ENCODE data around the gene NBEAL2. TPM values are rescaled to one million over a fixed set of nuclear protein-coding genes. Genes with fewer than 3 reads are reported as not detected.

NBEAL2 gene
- total and polyA plus RNA-seq, 7 donors: 5.4 to 13.0 (median 7.4) TPM

DNA sequence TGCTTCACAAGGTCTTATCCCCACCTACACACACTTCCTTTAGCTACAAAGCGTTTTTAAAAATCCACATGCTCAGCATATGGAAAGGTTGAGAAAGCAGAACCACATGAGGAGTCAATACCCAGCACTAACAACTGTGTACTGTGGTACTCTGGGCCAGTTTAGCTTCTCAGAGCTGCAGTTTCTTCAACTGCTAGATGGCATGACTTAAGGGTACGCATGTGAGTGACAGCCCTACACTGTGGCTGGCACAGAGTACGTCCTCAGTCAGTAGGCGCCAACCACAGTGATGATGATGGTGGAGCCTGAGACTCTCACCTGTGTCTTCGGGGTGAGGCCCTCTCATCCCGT lies 20.3 kb upstream of the NBEAL2 start:
- H3K4me1 ChIP-seq: peaks cover 63% of the 10 kb centered on the region
- no peaks in the 10 kb centered on the region for H3K27me3 ChIP-seq (ENCODE audit: insufficient read depth in 3 of 3, low read length in 2 of 3)
- intact Hi-C loops (cut with DNase I): no loop called here
- WGBS, 3 donors: 54 to 78% (median 60%) methylated on average over 6 of the region's 6 CpGs
- DNase-seq (no peak), ATAC-seq (peak in 3 of 4 donors; percentile 19 to 46 (median 40))
- H3K4me3 ChIP-seq: no peak overlapping the region
- H3K36me3 ChIP-seq (ENCODE audit: insufficient read depth in 1 of 2, low read depth in 1 of 2): no peaks in the 10 kb centered on the region
- TF ChIP-seq, protein P1, sequence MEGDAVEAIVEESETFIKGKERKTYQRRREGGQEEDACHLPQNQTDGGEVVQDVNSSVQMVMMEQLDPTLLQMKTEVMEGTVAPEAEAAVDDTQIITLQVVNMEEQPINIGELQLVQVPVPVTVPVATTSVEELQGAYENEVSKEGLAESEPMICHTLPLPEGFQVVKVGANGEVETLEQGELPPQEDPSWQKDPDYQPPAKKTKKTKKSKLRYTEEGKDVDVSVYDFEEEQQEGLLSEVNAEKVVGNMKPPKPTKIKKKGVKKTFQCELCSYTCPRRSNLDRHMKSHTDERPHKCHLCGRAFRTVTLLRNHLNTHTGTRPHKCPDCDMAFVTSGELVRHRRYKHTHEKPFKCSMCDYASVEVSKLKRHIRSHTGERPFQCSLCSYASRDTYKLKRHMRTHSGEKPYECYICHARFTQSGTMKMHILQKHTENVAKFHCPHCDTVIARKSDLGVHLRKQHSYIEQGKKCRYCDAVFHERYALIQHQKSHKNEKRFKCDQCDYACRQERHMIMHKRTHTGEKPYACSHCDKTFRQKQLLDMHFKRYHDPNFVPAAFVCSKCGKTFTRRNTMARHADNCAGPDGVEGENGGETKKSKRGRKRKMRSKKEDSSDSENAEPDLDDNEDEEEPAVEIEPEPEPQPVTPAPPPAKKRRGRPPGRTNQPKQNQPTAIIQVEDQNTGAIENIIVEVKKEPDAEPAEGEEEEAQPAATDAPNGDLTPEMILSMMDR (IDR thresholded peaks at IDR 0.05): no peak
- H3K27ac ChIP-seq: peak overlapping the region; percentile 78
- no peaks in the 10 kb centered on the region for H3K9me3 ChIP-seq

- ATAC-seq (peak; percentile 80 to 88 (median 85)), DNase-seq (no peak)
- 28 to 39% (median 29%) methylated on average over 4 of the region's 4 CpGs for WGBS, 3 donors
- H3K4me3 ChIP-seq: peak overlapping the region; percentile 16
- intact Hi-C loops (cut with DNase I): no loop called here
- H3K9me3 ChIP-seq: no peaks in the 10 kb centered on the region
- peak overlapping the region; percentile 78 for H3K27ac ChIP-seq
- no peaks in the 10 kb centered on the region for H3K27me3 ChIP-seq (ENCODE audit: insufficient read depth in 3 of 3, low read length in 2 of 3)
- TF ChIP-seq, protein P1 (IDR thresholded peaks at IDR 0.05): no peak
- H3K4me1 ChIP-seq: peaks cover 56% of the 10 kb centered on the region
- H3K36me3 ChIP-seq (ENCODE audit: insufficient read depth in 1 of 2, low read depth in 1 of 2): no peaks in the 10 kb centered on the region
These were observed 19.3 kb upstream of the NBEAL2 start for GRCh38 chr3:46960081-46960701.

DNA sequence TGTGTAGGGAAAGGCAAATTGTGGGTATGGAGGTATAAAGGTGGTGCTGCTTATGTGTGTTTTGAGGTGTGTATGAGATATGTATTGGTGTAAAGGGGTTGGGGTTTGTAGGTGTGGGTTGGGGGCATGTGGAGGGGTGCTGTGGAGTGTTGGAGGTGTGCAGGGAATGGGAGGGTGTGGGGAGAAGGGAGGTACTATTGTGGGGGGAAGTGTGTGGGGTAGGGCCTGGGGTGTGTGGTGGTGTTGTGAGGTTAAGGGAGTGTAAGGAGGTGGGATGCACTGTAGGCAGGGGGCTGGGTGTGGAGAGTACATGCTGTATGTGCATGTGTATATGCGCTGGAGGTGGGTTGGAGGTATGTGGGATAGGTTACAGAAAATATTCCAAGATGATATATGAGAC lies 18.6 kb upstream of the NBEAL2 start:
- H3K4me1 ChIP-seq: peaks cover 56% of the 10 kb centered on the region
- peak overlapping the region; percentile 78 for H3K27ac ChIP-seq
- H3K36me3 ChIP-seq (ENCODE audit: insufficient read depth in 1 of 2, low read depth in 1 of 2): peaks cover 0 to 6% of the 10 kb centered on the region in 2 donors
- H3K9me3 ChIP-seq: no peaks in the 10 kb centered on the region
- peak overlapping the region; percentile 16 for H3K4me3 ChIP-seq
- 86 to 87% (median 86%) methylated on average over 1 of the region's 1 CpG for WGBS, 3 donors
- intact Hi-C loops (cut with DNase I): no loop called here
- H3K27me3 ChIP-seq (ENCODE audit: insufficient read depth in 3 of 3, low read length in 2 of 3): no peaks in the 10 kb centered on the region
- ATAC-seq (no peak), DNase-seq (no peak)
- TF ChIP-seq, protein P1 (IDR thresholded peaks at IDR 0.05): no peak

DNA sequence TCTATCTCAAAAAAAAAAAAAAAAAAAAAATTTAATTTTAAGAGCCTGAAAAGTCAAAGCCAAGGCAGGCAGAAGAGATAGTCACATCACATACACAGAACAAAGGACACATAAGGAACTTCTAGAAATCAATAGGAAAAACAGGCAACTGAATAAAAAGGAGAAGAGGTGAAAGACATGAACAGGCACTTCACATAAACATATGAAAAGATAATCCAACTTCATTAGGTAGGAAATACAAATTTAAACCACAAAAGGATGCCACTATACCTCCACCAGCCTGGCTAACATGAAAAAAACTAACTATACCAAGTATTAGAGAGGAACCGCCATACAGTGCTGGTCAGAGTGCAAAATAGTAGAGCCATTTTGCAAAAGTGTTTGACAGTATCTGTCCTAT lies 17.0 kb upstream of the NBEAL2 start:
- Histone ChIP-seq H3K4me1 (peaks cover 64% of the 10 kb centered on the region), H3K27me3 (ENCODE audit: insufficient read depth in 3 of 3, low read length in 2 of 3) (no peaks in the 10 kb centered on the region)
- WGBS, 3 donors: 97 to 100% (median 99%) methylated on average over 1 of the region's 1 CpG

More for the DNA sequence above, 17.0 kb upstream of the NBEAL2 start:
- intact Hi-C loops (cut with DNase I): no loop called here
- no peak for ATAC-seq
- Histone ChIP-seq H3K4me3 (no peak overlapping the region), H3K9me3 (no peaks in the 10 kb centered on the region), H3K36me3 (ENCODE audit: insufficient read depth in 1 of 2, low read depth in 1 of 2) (peaks cover 0 to 7% of the 10 kb centered on the region in 2 donors), H3K27ac (no peak overlapping the region)
- TF ChIP-seq, protein P1 (IDR thresholded peaks at IDR 0.05): no peak
- no peak for DNase-seq

Data from psoas muscle (tissue), 8 donors.